KMS-11 (cell line): ENCODE data around the gene TMEM144.
"Not testable (repeated sequence)": the region's sequence is repeated elsewhere in the genome, so short reads cannot be mapped to it uniquely, and the experiment has no call there.

Experiments
- H2AFZ ChIP-seq: fragments of 200-600 bp; sonication (generic); 2 replicates; pipeline ENCODE4 v1.6.1; 2016; ENCODE audit warnings: antibody characterized with exemption, mixed run types, low read depth
- H3K27ac ChIP-seq: fragments of 200-600 bp; sonication (generic); 2 replicates; pipeline ENCODE4 v1.6.1; 2016; ENCODE audit warnings: mild to moderate bottlenecking, mixed run types
- H3K27me3 ChIP-seq: fragments of 200-600 bp; sonication (generic); 2 replicates; pipeline ENCODE4 v1.6.1; 2017; ENCODE audit warnings: mild to moderate bottlenecking, low read depth, mixed run types, moderate library complexity; ENCODE audit not compliant: insufficient read depth
- H3K36me3 ChIP-seq: fragments of 200-600 bp; sonication (generic); 2 replicates; pipeline ENCODE4 v1.6.1; 2017; ENCODE audit warnings: mild to moderate bottlenecking, mixed run types; ENCODE audit not compliant: insufficient read depth
- H3K4me1 ChIP-seq: fragments of 200-600 bp; sonication (generic); 2 replicates; pipeline ENCODE4 v1.6.1; 2016; ENCODE audit warnings: mild to moderate bottlenecking, low read depth, mixed run types; ENCODE audit not compliant: poor library complexity, severe bottlenecking
- H3K4me2 ChIP-seq: fragments of 200-600 bp; sonication (generic); 2 replicates; pipeline ENCODE4 v1.7.0; 2016; ENCODE audit warnings: mild to moderate bottlenecking, mixed run types
- H3K4me3 ChIP-seq: fragments of 200-600 bp; sonication (generic); IDR thresholded peaks from 2 replicates; pipeline ENCODE4 v1.6.1; 2017; ENCODE audit warnings: low read depth, low read length, mixed read lengths; ENCODE audit not compliant: insufficient read depth
- H3K79me2 ChIP-seq: fragments of 200-600 bp; sonication (generic); 2 replicates; pipeline ENCODE4 v1.6.1; 2016; ENCODE audit warnings: low read depth, mixed run types; ENCODE audit not compliant: insufficient read depth
- H3K9ac ChIP-seq: fragments of 200-600 bp; sonication (generic); 2 replicates; pipeline ENCODE4 v1.6.1; 2016; ENCODE audit warnings: mild to moderate bottlenecking, mixed run types
- H4K20me1 ChIP-seq: fragments of 200-600 bp; sonication (generic); 2 replicates; pipeline ENCODE4 v1.6.1; 2016; ENCODE audit warnings: mild to moderate bottlenecking, mixed run types; ENCODE audit not compliant: insufficient read depth
- CTCF ChIP-seq: fragments of 200-600 bp; sonication (generic); conservative IDR thresholded peaks from 2 replicates; pipeline ENCODE4 v1.6.1; 2017; ENCODE audit warnings: low read depth, mild to moderate bottlenecking, antibody characterized with exemption, low read length, moderate library complexity, mixed read lengths

The TMEM144 gene

DNA sequence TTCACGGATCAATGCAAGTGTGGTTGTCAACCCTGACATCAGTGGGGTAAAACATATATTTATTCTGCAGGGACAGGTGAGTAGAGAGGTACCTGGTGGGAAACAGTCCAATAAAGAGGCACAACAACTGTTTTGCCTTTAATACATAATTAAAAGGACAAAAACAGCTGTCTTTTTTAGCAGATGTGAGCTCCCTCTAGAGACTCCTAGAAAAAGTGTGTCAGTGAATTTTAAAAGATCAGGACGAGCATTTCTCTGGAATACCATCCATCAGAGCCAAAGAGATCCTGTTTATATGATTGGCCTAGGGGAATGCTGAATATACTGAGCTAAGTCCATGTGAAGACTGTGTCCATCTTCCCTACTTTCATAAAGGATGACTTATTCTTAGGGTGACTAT, 58.3 kb downstream of the TMEM144 start:
- TF ChIP-seq CTCF, result no peak
- Histone ChIP-seq H3K4me3 (no peak overlapping the region), H3K36me3 (no peaks in the 10 kb centered on the region), H3K27me3 (no peaks in the 10 kb centered on the region), H3K79me2 (no peaks in the 10 kb centered on the region), H4K20me1 (no peaks in the 10 kb centered on the region), H3K27ac (no peak overlapping the region), H2AFZ (no peak overlapping the region), H3K4me1 (no peaks in the 10 kb centered on the region), H3K9ac (no peak overlapping the region), H3K4me2 (no peak overlapping the region)

GRCh38 chr4:158274636-158275035, 64.3 kb downstream of the TMEM144 start:
- Histone ChIP-seq H3K9ac (no peak overlapping the region), H3K4me1 (no peaks in the 10 kb centered on the region), H3K36me3 (no peaks in the 10 kb centered on the region), H3K79me2 (no peaks in the 10 kb centered on the region), H3K4me3 (no peak overlapping the region), H3K4me2 (no peak overlapping the region), H2AFZ (no peak overlapping the region), H3K27me3 (no peaks in the 10 kb centered on the region), H4K20me1 (no peaks in the 10 kb centered on the region), H3K27ac (no peak overlapping the region)
- no peak for TF ChIP-seq CTCF

DNA sequence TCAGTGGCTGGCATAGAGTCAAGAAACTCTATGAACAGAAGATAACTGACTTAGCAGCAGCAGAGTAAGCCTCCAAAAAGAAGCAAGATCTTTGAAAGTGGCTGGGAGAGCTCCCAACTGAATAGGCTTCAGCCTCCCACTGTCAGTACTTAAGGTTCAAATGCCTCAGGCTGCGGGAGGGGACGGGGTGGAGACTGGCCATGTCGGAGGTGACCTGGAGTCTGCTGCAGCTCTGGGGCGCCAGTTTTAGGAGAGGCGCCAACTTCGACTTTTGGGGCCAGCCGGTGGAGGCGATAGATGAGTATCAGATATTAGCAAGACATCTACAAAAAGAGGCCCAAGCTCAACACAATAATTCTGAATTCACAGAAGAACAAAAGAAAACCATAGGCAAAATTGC, 67.3 kb downstream of the TMEM144 start:
- Histone ChIP-seq H3K79me2 (no peaks in the 10 kb centered on the region), H3K27ac (no peak overlapping the region), H3K27me3 (no peaks in the 10 kb centered on the region), H3K4me2 (no peak overlapping the region), H3K4me3 (no peak overlapping the region), H4K20me1 (no peaks in the 10 kb centered on the region), H3K4me1 (peaks cover 5% of the 10 kb centered on the region), H3K36me3 (no peaks in the 10 kb centered on the region), H2AFZ (no peak overlapping the region), H3K9ac (no peak overlapping the region)
- no peak for TF ChIP-seq CTCF

- not testable (repeated sequence) for H3K4me2 ChIP-seq, H3K9ac ChIP-seq, H3K27me3 ChIP-seq, H3K4me1 ChIP-seq, H3K79me2 ChIP-seq, H3K36me3 ChIP-seq, H3K27ac ChIP-seq, H3K4me3 ChIP-seq, H4K20me1 ChIP-seq, H2AFZ ChIP-seq
Measured at GRCh38 chr4:158279052-158279451, 68.8 kb downstream of the TMEM144 start.

- TF ChIP-seq CTCF, result no peak
Measured at GRCh38 chr4:158280856-158281255, 70.6 kb downstream of the TMEM144 start.

More at GRCh38 chr4:158280856-158281255, 70.6 kb downstream of the TMEM144 start:
- Histone ChIP-seq H3K79me2 (no peaks in the 10 kb centered on the region), H3K4me2 (no peak overlapping the region), H3K27ac (no peak overlapping the region), H3K4me3 (no peak overlapping the region), H2AFZ (no peak overlapping the region), H3K27me3 (no peaks in the 10 kb centered on the region), H4K20me1 (no peaks in the 10 kb centered on the region), H3K4me1 (peaks cover 7% of the 10 kb centered on the region), H3K9ac (no peak overlapping the region), H3K36me3 (no peaks in the 10 kb centered on the region)
